ENCODE measurements around the gene NFIC.

GRCh38 chr19:3491396-3492119, 125.2 kb downstream of the NFIC start:
- TF ChIP-seq CSDC2 (CRISPR knock-in tag; IDR thresholded peaks at IDR 0.05) (no peak), TSHZ2 (CRISPR knock-in tag; IDR thresholded peaks at IDR 0.05) (no peak), RARB (CRISPR knock-in tag; IDR thresholded peaks at IDR 0.05) (no peak), ZFP30 (CRISPR knock-in tag; IDR thresholded peaks at IDR 0.05) (no peak)
